PFSK-1 (cell line): ENCODE data around the gene HIC1.

ENCODE experiments used
- POLR2AphosphoS5 ChIP-seq: IDR thresholded peaks from 2 replicates; pipeline ENCODE4 v1.6.1; 2012; ENCODE audit warnings: low read depth, mild to moderate bottlenecking, control low read depth, low read length, moderate library complexity
- SIN3A ChIP-seq: IDR thresholded peaks from 2 replicates; pipeline ENCODE4 v1.6.1; 2012; ENCODE audit warnings: mild to moderate bottlenecking, low read length, moderate library complexity, borderline replicate concordance; ENCODE audit not compliant: insufficient read depth
- TAF1 ChIP-seq: IDR thresholded peaks from 2 replicates; pipeline ENCODE4 v1.6.1; 2012; ENCODE audit warnings: low read length, control low read depth, borderline replicate concordance; ENCODE audit not compliant: insufficient read depth
- TF ChIP-seq, protein P1 (sequence below), 2 experiments: IDR thresholded peaks; 2 replicates each; pipeline versions ENCODE4 v1.6.1 to v1.8.0; 2011 to 2012; ENCODE audit warnings: low read depth in 2 of 2, low read length in 2 of 2, control low read depth in 1 of 2, inconsistent platforms in 1 of 2, mild to moderate bottlenecking in 1 of 2, moderate library complexity in 1 of 2; ENCODE audit not compliant: insufficient read depth in 1 of 2

DNA sequence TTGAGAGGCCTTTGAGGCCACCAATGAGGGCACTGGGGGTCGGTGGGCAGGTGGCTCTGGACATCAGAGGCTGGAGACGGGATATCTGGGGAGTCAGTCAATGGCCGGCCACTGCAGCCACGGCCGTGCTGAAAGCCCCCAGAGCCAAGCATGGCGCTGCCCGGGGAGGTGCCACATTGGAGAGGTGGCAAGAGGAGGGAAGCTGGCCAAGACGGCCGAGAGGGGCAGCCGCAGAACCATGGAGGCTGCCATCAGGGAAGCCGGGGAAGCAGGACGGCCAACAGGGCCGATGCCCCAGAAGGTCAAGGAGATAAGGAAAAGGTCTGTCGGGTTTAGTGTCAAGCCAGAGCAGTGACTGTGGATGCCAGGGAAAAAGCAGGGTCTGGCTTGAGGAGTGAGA is 39.6 kb upstream of the HIC1 start:
- no peak for TF ChIP-seq POLR2AphosphoS5
- TF ChIP-seq, protein P1, sequence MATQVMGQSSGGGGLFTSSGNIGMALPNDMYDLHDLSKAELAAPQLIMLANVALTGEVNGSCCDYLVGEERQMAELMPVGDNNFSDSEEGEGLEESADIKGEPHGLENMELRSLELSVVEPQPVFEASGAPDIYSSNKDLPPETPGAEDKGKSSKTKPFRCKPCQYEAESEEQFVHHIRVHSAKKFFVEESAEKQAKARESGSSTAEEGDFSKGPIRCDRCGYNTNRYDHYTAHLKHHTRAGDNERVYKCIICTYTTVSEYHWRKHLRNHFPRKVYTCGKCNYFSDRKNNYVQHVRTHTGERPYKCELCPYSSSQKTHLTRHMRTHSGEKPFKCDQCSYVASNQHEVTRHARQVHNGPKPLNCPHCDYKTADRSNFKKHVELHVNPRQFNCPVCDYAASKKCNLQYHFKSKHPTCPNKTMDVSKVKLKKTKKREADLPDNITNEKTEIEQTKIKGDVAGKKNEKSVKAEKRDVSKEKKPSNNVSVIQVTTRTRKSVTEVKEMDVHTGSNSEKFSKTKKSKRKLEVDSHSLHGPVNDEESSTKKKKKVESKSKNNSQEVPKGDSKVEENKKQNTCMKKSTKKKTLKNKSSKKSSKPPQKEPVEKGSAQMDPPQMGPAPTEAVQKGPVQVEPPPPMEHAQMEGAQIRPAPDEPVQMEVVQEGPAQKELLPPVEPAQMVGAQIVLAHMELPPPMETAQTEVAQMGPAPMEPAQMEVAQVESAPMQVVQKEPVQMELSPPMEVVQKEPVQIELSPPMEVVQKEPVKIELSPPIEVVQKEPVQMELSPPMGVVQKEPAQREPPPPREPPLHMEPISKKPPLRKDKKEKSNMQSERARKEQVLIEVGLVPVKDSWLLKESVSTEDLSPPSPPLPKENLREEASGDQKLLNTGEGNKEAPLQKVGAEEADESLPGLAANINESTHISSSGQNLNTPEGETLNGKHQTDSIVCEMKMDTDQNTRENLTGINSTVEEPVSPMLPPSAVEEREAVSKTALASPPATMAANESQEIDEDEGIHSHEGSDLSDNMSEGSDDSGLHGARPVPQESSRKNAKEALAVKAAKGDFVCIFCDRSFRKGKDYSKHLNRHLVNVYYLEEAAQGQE (IDR thresholded peaks at IDR 0.05; ENCODE audit: insufficient read depth in 1 of 2, low read depth in 2 of 2, low read length in 2 of 2), result no peak
- TF ChIP-seq TAF1, result no peak
- no peak for TF ChIP-seq SIN3A
